ENCODE measurements around the gene FBXW8.

The FBXW8 gene

DNA sequence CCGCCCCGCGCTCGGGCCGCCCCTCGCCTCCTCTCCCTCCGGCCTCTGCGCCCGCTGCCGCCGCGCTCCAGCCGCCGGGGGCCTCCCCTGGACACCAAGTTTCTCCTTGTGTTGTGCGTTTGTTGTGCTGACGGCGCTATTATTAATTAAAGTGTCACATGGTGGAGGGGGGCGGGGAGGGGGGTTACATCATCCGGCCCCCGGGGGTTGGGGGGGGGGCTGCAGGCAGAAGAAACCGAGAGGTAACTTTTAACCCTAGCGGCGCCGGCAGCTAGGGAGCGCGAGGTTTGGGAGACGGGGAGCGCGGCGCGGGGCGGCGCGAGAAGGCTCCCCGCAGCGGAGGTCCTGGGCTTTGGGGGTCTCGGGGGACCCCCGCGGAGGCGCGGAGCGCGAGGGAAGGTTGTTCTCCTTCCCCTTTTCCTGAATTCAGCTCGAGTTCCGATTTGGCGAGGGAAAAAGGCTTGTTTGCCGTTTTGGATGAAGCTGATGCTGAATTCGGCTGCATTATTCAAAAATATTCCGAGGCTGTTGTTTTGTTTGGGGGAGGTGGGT is 29.3 kb upstream of the FBXW8 start, which contains the start of gene HRK (continued):
- 0 out of 2 replicates have a peak, but pooled peaks have one; percentile 60 for TF ChIP-seq ZNF501 (tag by site-specific recombination; IDR thresholded peaks at IDR 0.05)
- TF ChIP-seq ZNF341 (tag by site-specific recombination; IDR thresholded peaks at IDR 0.05; ENCODE audit: low read depth): 0 out of 2 replicates have a peak, but pooled peaks have one; percentile 22
- no peak for TF ChIP-seq TRIM28 (IDR thresholded peaks at IDR 0.05; ENCODE audit: borderline replicate concordance, low read length)
- no peak for TF ChIP-seq ZNF140 (tag by site-specific recombination; IDR thresholded peaks at IDR 0.05)
- TF ChIP-seq ZNF747 (tag by site-specific recombination; IDR thresholded peaks at IDR 0.05): no peak
- TF ChIP-seq PRDM4 (tag by site-specific recombination; IDR thresholded peaks at IDR 0.05): 0 out of 2 replicates have a peak, but pooled peaks have one; percentile 43
- peak; percentile 40; the same call in 1 of the 2 replicates for TF ChIP-seq ZNF366 (tag by site-specific recombination; conservative IDR thresholded peaks at IDR 0.05)
- peak; percentile 17; the same call in 1 of the 2 replicates for TF ChIP-seq SP7 (tag by site-specific recombination; IDR thresholded peaks at IDR 0.05)
- 0 out of 2 replicates have a peak, but pooled peaks have one; percentile 58 for TF ChIP-seq KLF10 (tag by site-specific recombination; IDR thresholded peaks at IDR 0.05)
- TF ChIP-seq ZNF629 (tag by site-specific recombination; IDR thresholded peaks at IDR 0.05): peak; percentile 29; the same call in 1 of the 2 replicates
- peak; percentile 84 for TF ChIP-seq ZNF335 (tag by site-specific recombination; conservative IDR thresholded peaks at IDR 0.05)
- peak; percentile 82 for TF ChIP-seq GLIS2 (tag by site-specific recombination; IDR thresholded peaks at IDR 0.05)
- TF ChIP-seq ZBTB20 (tag by site-specific recombination; IDR thresholded peaks at IDR 0.05): 0 out of 2 replicates have a peak, but pooled peaks have one; percentile 21
- no peak; the same call in 1 of the 2 replicates for TF ChIP-seq ZBTB17 (tag by site-specific recombination; IDR thresholded peaks at IDR 0.05)
- 0 out of 2 replicates have a peak, but pooled peaks have one; percentile 34 for TF ChIP-seq KLF9 (tag by site-specific recombination; IDR thresholded peaks at IDR 0.05; ENCODE audit: low read depth)
- TF ChIP-seq, protein P1, sequence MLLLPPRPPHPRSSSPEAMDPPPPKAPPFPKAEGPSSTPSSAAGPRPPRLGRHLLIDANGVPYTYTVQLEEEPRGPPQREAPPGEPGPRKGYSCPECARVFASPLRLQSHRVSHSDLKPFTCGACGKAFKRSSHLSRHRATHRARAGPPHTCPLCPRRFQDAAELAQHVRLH (tag by site-specific recombination; IDR thresholded peaks at IDR 0.05): peak; percentile 37; the same call in 1 of the 2 replicates

DNA sequence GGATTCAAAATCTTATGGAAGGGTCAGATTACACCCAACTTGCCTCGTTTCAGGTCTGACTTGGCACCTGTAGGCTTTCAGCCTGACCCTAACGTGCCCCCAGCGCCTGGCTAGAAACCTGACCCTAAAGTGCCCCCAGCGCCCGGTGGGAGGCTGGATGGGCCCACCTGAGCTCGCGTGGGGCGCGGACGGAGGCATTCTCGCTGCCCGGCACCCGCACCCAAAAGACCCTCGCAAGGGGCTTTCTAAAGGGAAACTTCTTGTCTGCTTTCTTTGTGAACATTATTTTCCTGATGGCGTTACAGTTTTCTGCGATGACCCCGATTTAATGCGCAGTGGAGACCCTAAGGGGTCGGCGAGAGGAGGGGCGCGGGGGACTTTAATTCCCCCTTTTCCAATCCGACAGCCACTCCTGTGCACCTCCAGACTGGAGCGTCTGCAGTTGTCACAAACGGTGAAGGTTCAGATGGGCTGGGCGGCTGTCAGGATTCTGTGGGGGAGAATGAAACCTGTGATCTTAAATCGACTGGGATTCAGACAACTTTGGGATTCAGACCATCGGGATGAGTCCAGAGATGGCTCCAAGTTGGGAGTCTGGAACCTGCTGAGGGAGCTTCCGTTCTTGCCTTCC is 28.8 kb upstream of the FBXW8 start:
- ChIA-PET POLR2A (interaction anchor here (1.0 to 1.2 kb wide), 3 partner anchors 13 to 63 kb away, joined by 3 to 4 read pairs (median 3); no protein-coding TSS in a partner anchor), CTCF (interaction anchor here (0.6 to 2.7 kb wide), 15 partner anchors 18 to 988 kb away, joined by 3 to 31 read pairs (median 4); partner anchors contain the start of genes RNFT2 and SPRING1)
- H3K36me3 ChIP-seq (ENCODE audit: control insufficient read depth in 2 of 2, insufficient read depth in 1 of 2, low read length in 2 of 2): no peaks in the 10 kb centered on the region; a peak in 1 of 3 replicates
- peak overlapping the region; percentile 58; the same call in 1 of the 2 replicates for H3K27ac ChIP-seq (ENCODE audit: extremely low read depth, low read depth, low read length)
- peak overlapping the region; percentile 49 for H3K4me3 ChIP-seq (ENCODE audit: low read depth, low read length)
- H3K4me1 ChIP-seq (ENCODE audit: control insufficient read depth, insufficient read depth, low read length): peaks cover 10% of the 10 kb centered on the region
- H3K9me3 ChIP-seq (ENCODE audit: control insufficient read depth, insufficient read depth, low read depth, low read length): no peaks in the 10 kb centered on the region
- TF ChIP-seq ZNF558 (tag by site-specific recombination; IDR thresholded peaks at IDR 0.05): no peak
- TF ChIP-seq, protein P2, sequence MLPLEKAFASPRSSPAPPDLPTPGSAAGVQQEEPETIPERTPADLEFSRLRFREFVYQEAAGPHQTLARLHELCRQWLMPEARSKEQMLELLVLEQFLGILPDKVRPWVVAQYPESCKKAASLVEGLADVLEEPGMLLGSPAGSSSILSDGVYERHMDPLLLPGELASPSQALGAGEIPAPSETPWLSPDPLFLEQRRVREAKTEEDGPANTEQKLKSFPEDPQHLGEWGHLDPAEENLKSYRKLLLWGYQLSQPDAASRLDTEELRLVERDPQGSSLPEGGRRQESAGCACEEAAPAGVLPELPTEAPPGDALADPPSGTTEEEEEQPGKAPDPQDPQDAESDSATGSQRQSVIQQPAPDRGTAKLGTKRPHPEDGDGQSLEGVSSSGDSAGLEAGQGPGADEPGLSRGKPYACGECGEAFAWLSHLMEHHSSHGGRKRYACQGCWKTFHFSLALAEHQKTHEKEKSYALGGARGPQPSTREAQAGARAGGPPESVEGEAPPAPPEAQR (tag by site-specific recombination; IDR thresholded peaks at IDR 0.05): no peak
- no peak for TF ChIP-seq PRDM6 (tag by site-specific recombination; IDR thresholded peaks at IDR 0.05)
- TF ChIP-seq PRDM1 (tag by site-specific recombination; IDR thresholded peaks at IDR 0.05): no peak
- TF ChIP-seq ZSCAN23 (tag by site-specific recombination; IDR thresholded peaks at IDR 0.05): no peak
- TF ChIP-seq OVOL3 (tag by site-specific recombination; IDR thresholded peaks at IDR 0.05): no peak
- TF ChIP-seq ZNF514 (tag by site-specific recombination; IDR thresholded peaks at IDR 0.05): no peak
- no peak for TF ChIP-seq ZNF350 (tag by site-specific recombination; IDR thresholded peaks at IDR 0.05)
- no peak for TF ChIP-seq ZNF645 (tag by site-specific recombination; IDR thresholded peaks at IDR 0.05)
- no peak for TF ChIP-seq ZNF560 (tag by site-specific recombination; IDR thresholded peaks at IDR 0.05; ENCODE audit: borderline replicate concordance)
- TF ChIP-seq, protein P3, sequence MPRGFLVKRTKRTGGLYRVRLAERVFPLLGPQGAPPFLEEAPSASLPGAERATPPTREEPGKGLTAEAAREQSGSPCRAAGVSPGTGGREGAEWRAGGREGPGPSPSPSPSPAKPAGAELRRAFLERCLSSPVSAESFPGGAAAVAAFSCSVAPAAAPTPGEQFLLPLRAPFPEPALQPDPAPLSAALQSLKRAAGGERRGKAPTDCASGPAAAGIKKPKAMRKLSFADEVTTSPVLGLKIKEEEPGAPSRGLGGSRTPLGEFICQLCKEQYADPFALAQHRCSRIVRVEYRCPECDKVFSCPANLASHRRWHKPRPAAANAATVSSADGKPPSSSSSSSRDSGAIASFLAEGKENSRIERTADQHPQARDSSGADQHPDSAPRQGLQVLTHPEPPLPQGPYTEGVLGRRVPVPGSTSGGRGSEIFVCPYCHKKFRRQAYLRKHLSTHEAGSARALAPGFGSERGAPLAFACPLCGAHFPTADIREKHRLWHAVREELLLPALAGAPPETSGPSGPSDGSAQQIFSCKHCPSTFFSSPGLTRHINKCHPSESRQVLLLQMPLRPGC (tag by site-specific recombination; IDR thresholded peaks at IDR 0.05): no peak
- TF ChIP-seq MZF1 (tag by site-specific recombination; IDR thresholded peaks at IDR 0.05; ENCODE audit: borderline replicate concordance): no peak
